ENCODE results near the gene MED26. TPM values are rescaled to one million over a fixed set of nuclear protein-coding genes. Genes with fewer than 3 reads are reported as not detected.

The MED26 gene
- total and polyA plus RNA-seq, 7 donors = 4.8 to 9.6 (median 5.2) TPM

- H3K36me3 ChIP-seq (ENCODE audit: insufficient read depth in 1 of 2, low read depth in 1 of 2) = peaks cover 2 to 50% of the 10 kb centered on the region in 2 donors
- DNase-seq = no peak
- H3K27ac ChIP-seq = peak overlapping the region; percentile 61
- H3K4me1 ChIP-seq = peaks cover 74% of the 10 kb centered on the region
- intact Hi-C loops (cut with DNase I) = no loop called here
- no peak overlapping the region for H3K4me3 ChIP-seq
- 71 to 83% (median 77%) methylated on average over 51 to 52 of the region's 52 CpGs for WGBS, 3 donors
- no peak for TF ChIP-seq CTCF (IDR thresholded peaks at IDR 0.05)
- H3K27me3 ChIP-seq (ENCODE audit: insufficient read depth in 3 of 3, low read length in 2 of 3) = no peaks in the 10 kb centered on the region
- no peak for ATAC-seq
- no peaks in the 10 kb centered on the region for H3K9me3 ChIP-seq
These were observed 51.1 kb downstream of the MED26 start for GRCh38 chr19:16576690-16577530.

- Histone ChIP-seq H3K4me3 (peak overlapping the region; percentile 95), H3K9me3 (no peaks in the 10 kb centered on the region), H3K27me3 (ENCODE audit: insufficient read depth in 3 of 3, low read length in 2 of 3) (no peaks in the 10 kb centered on the region), H3K36me3 (ENCODE audit: insufficient read depth in 1 of 2, low read depth in 1 of 2) (peaks cover 2 to 50% of the 10 kb centered on the region in 2 donors), H3K27ac (peak overlapping the region; percentile 86), H3K4me1 (peaks cover 72% of the 10 kb centered on the region)
- intact Hi-C loops (cut with DNase I) = no loop called here
- 77 to 82% (median 78%) methylated on average over 46 to 48 of the region's 48 CpGs for WGBS, 3 donors
- DNase-seq = no peak
- no peak for ATAC-seq
- no peak for TF ChIP-seq CTCF (IDR thresholded peaks at IDR 0.05)
These were observed 51.9 kb downstream of the MED26 start for GRCh38 chr19:16575861-16576689.

GRCh38 chr19:16575282-16575681 lies 52.7 kb downstream of the MED26 start:
- TF ChIP-seq CTCF (IDR thresholded peaks at IDR 0.05) = no peak
- intact Hi-C loops (cut with DNase I) = no loop called here
- H3K9me3 ChIP-seq = no peaks in the 10 kb centered on the region
- peaks cover 2 to 50% of the 10 kb centered on the region in 2 donors for H3K36me3 ChIP-seq (ENCODE audit: insufficient read depth in 1 of 2, low read depth in 1 of 2)
- H3K4me3 ChIP-seq = peak overlapping the region; percentile 95
- peak overlapping the region; percentile 86 for H3K27ac ChIP-seq
- WGBS, 3 donors = 29 to 49% (median 35%) methylated on average over 2 of the region's 2 CpGs
- H3K4me1 ChIP-seq = peaks cover 72% of the 10 kb centered on the region
- no peak for DNase-seq
- ATAC-seq = peak; percentile 47 to 75 (median 54)
- no peaks in the 10 kb centered on the region for H3K27me3 ChIP-seq (ENCODE audit: insufficient read depth in 3 of 3, low read length in 2 of 3)

- peaks cover 2 to 57% of the 10 kb centered on the region in 2 donors for H3K36me3 ChIP-seq (ENCODE audit: insufficient read depth in 1 of 2, low read depth in 1 of 2)
- DNase-seq = no peak
These were observed 54.1 kb downstream of the MED26 start for GRCh38 chr19:16573925-16574324.

More at GRCh38 chr19:16573925-16574324, 54.1 kb downstream of the MED26 start:
- TF ChIP-seq CTCF (IDR thresholded peaks at IDR 0.05) = no peak
- H3K9me3 ChIP-seq = no peaks in the 10 kb centered on the region
- intact Hi-C loops (cut with DNase I) = loop anchor here (5.0 kb wide), 1 partner anchor 53 kb away; the partner anchor contains the start of gene MED26 (in 2 of the 2)
- H3K4me1 ChIP-seq = peaks cover 62% of the 10 kb centered on the region
- peak overlapping the region; percentile 95 for H3K4me3 ChIP-seq
- no peak for ATAC-seq
- H3K27ac ChIP-seq = peak overlapping the region; percentile 86
- no peaks in the 10 kb centered on the region for H3K27me3 ChIP-seq (ENCODE audit: insufficient read depth in 3 of 3, low read length in 2 of 3)

All from psoas muscle (tissue), 8 donors.